HCT116 (cell line): ENCODE measurements around the gene METTL17. TPM values are rescaled to one million over a fixed set of nuclear protein-coding genes. Genes with fewer than 3 reads are reported as not detected.
"Not testable (repeated sequence)": the region's sequence is repeated elsewhere in the genome, so short reads cannot be mapped to it uniquely, and the experiment has no call there.

Experiments
- ATAC-seq: fragments of 200-7000 bp; cut with Tn5 transposase; 2 replicates; pipeline ENCODE4 v1.9.1; 2020; ENCODE audit warnings: mild to moderate bottlenecking, moderate library complexity
- BruUV-seq: library from RNA; stranded (reverse); fragments of 400-500 nt; replicated peaks from 2 replicates; lab custom pipeline; 2021; lab: Mats Ljungman, UMichigan
- CTCF ChIA-PET: fragments of 300-600 bp; sonication (Branson Sonifier 250); formaldehyde crosslinking; loops from one replicate; lab custom pipeline; 2021; ENCODE audit warnings: antibody characterized with exemption; lab: Charles Lee
- POLR2A ChIA-PET: fragments of 300-600, 350-600 bp; sonication (Branson Sonifier 250); formaldehyde crosslinking; loops from one replicate; lab custom pipeline; 2021; ENCODE audit warnings: antibody characterized with exemption; lab: Charles Lee
- RAD21 ChIA-PET, 2 experiments: fragments of 300-600 bp; sonication (Branson Sonifier 250); formaldehyde crosslinking; loops; one replicate each; lab custom pipeline; 2023; ENCODE audit warnings: low total read pairs in 2 of 2; ENCODE audit not compliant: uncharacterized antibody in 2 of 2, unreplicated experiment in 2 of 2, low non-redundant PET in 1 of 2; lab: Charles Lee
- DNase-seq: peaks from one replicate; pipeline ENCODE4 v3.0.0-alpha.2; 2010; ENCODE audit warnings: low read depth, low spot score
- H2AFZ ChIP-seq: fragments of 200-600 bp; shearing (Covaris generic), sonication (generic); 2 replicates; pipeline ENCODE4 v1.6.1; 2017; ENCODE audit warnings: low read depth, mixed run types, mixed read lengths, antibody characterized with exemption, low read length; ENCODE audit not compliant: poor library complexity, severe bottlenecking
- H3K27ac ChIP-seq: 2 replicates; pipeline ENCODE4 v1.5.1; 2012; ENCODE audit warnings: low read depth, low read length
- H3K27me3 ChIP-seq: fragments of 200-600 bp; sonication (generic); 2 replicates; pipeline ENCODE4 v1.6.1; 2016; ENCODE audit warnings: mixed run types, low read length, mixed read lengths; ENCODE audit not compliant: insufficient read depth
- H3K36me3 ChIP-seq, 2 experiments: fragments of 200-500 bp in 1 of 2; fragments of 200-600 bp in 1 of 2; sonication (Bioruptor generic) in 1 of 2; sonication (generic) in 1 of 2; 2 replicates each; pipeline versions ENCODE4 v1.5.1 to v1.6.1; 2014 to 2016; ENCODE audit warnings: low read length in 2 of 2, inconsistent platforms in 1 of 2, mixed read lengths in 1 of 2, mixed run types in 1 of 2; ENCODE audit not compliant: insufficient read depth in 2 of 2, control insufficient read depth in 1 of 2
- H3K4me1 ChIP-seq, 2 experiments: fragments of 200-600 bp in 1 of 2; sonication (generic) in 1 of 2; 2 replicates each; pipeline versions ENCODE4 v1.5.1 to v1.6.1; 2012 to 2017; ENCODE audit warnings: low read length in 2 of 2, inconsistent platforms in 1 of 2, mild to moderate bottlenecking in 1 of 2, mixed read lengths in 1 of 2, mixed run types in 1 of 2, moderate library complexity in 1 of 2; ENCODE audit not compliant: insufficient read depth in 2 of 2, control insufficient read depth in 1 of 2
- H3K4me2 ChIP-seq: fragments of 200-600 bp; sonication (generic); 2 replicates; pipeline ENCODE4 v1.6.1; 2017; ENCODE audit warnings: mixed run types, low read length, mixed read lengths
- H3K4me3 ChIP-seq, 2 experiments: fragments of 200-600 bp in 1 of 2; sonication (generic) in 1 of 2; replicated peaks in 1 of 2; 2 replicates each; pipeline ENCODE4 v1.5.1; 2011 to 2016; ENCODE audit warnings: low read length in 2 of 2, control low read depth in 1 of 2, low read depth in 1 of 2, mild to moderate bottlenecking in 1 of 2, mixed read lengths in 1 of 2, mixed run types in 1 of 2
- H3K79me2 ChIP-seq: fragments of 200-600 bp; sonication (generic); 2 replicates; pipeline ENCODE4 v1.6.1; 2017; ENCODE audit warnings: mild to moderate bottlenecking, mixed run types, low read length, moderate library complexity, mixed read lengths; ENCODE audit not compliant: insufficient read depth
- H3K9ac ChIP-seq: fragments of 200-600 bp; sonication (generic); 2 replicates; pipeline ENCODE4 v1.6.1; 2016; ENCODE audit warnings: low read length, mixed read lengths
- H3K9me2 ChIP-seq: fragments of 200-600 bp; sonication (generic), shearing (Covaris generic); 2 replicates; pipeline ENCODE4 v1.6.1; 2017; ENCODE audit warnings: mixed run types, mild to moderate bottlenecking, moderate library complexity; ENCODE audit not compliant: insufficient read depth
- H3K9me3 ChIP-seq, 2 experiments: fragments of 200-500 bp in 1 of 2; fragments of 200-600 bp in 1 of 2; sonication (Bioruptor generic) in 1 of 2; sonication (generic) in 1 of 2; 2 replicates each; pipeline ENCODE4 v1.6.1; 2014 to 2017; ENCODE audit warnings: low read length in 2 of 2, mixed read lengths in 2 of 2, inconsistent platforms in 1 of 2, low read depth in 1 of 2, mild to moderate bottlenecking in 1 of 2, mixed run types in 1 of 2, moderate library complexity in 1 of 2; ENCODE audit not compliant: control insufficient read depth in 1 of 2, insufficient read depth in 1 of 2
- H4K20me1 ChIP-seq: fragments of 200-600 bp; sonication (generic), shearing (Covaris generic); 2 replicates; pipeline ENCODE4 v1.6.1; 2017; ENCODE audit warnings: mixed run types, mild to moderate bottlenecking, moderate library complexity; ENCODE audit not compliant: insufficient read depth
- ATF3 ChIP-seq: IDR thresholded peaks from 2 replicates; pipeline ENCODE4 v1.6.1; 2012
- CBX3 ChIP-seq: IDR thresholded peaks from 2 replicates; pipeline ENCODE4 v1.6.1; 2012; ENCODE audit warnings: low read depth
- EGR1 ChIP-seq: IDR thresholded peaks from 2 replicates; pipeline ENCODE4 v1.6.1; 2012; ENCODE audit warnings: low read depth
- ELF1 ChIP-seq: IDR thresholded peaks from 2 replicates; pipeline ENCODE4 v1.6.1; 2012; ENCODE audit warnings: low read depth, borderline replicate concordance
- EZH2 ChIP-seq: fragments of 200-600 bp; sonication (generic); IDR thresholded peaks from 2 replicates; pipeline ENCODE4 v1.6.1; 2017; ENCODE audit warnings: antibody characterized with exemption, mixed run types
- EZH2phosphoT487 ChIP-seq: fragments of 200-600 bp; IDR thresholded peaks from 2 replicates; pipeline ENCODE4 v1.6.1; 2018; ENCODE audit warnings: antibody characterized with exemption, borderline replicate concordance
- FOSL1 ChIP-seq: IDR thresholded peaks from 2 replicates; pipeline ENCODE4 v1.6.1; 2012; ENCODE audit warnings: low read depth
- JUND ChIP-seq: IDR thresholded peaks from 2 replicates; pipeline ENCODE4 v1.6.1; 2012
- MAX ChIP-seq: IDR thresholded peaks from 2 replicates; pipeline ENCODE4 v1.6.1; 2012
- POLR2A ChIP-seq: IDR thresholded peaks from 2 replicates; pipeline ENCODE4 v1.7.0; 2011; ENCODE audit warnings: borderline replicate concordance; ENCODE audit not compliant: insufficient read depth, insufficient read length; ENCODE audit errors: extremely low read depth
- SIN3A ChIP-seq: IDR thresholded peaks from 2 replicates; pipeline ENCODE4 v1.6.1; 2012; ENCODE audit warnings: low read depth
- SP1 ChIP-seq: IDR thresholded peaks from 2 replicates; pipeline ENCODE4 v1.6.1; 2012; ENCODE audit warnings: low read depth
- SRF ChIP-seq: IDR thresholded peaks from 2 replicates; pipeline ENCODE4 v1.6.1; 2012; ENCODE audit warnings: low read depth
- ZFX ChIP-seq: fragments of 450-650 bp; IDR thresholded peaks from 2 replicates; pipeline ENCODE4 v1.6.1; 2017
- ZNF274 ChIP-seq: fragments of 200-500 bp; sonication (Bioruptor generic); IDR thresholded peaks from 2 replicates; pipeline ENCODE4 v1.6.1; 2014; ENCODE audit warnings: mild to moderate bottlenecking, low read depth, low read length, inconsistent platforms
- intact Hi-C: fragments of 100-400 bp; cut with micrococcal nuclease; formaldehyde crosslinking; loops from 2 replicates; pipeline ENCODE4 v1.10.0; 2022
- total RNA-seq: library from RNA; stranded (reverse); gene quantifications from one replicate; pipeline ENCODE4 v1.2.1, GENCODE V29; 2021; ENCODE audit not compliant: unreplicated experiment
- TF ChIP-seq, protein P1 (sequence below): IDR thresholded peaks from 2 replicates; pipeline ENCODE4 v1.6.1; 2011; ENCODE audit warnings: mild to moderate bottlenecking, low read length, moderate library complexity; ENCODE audit not compliant: insufficient replicate concordance; ENCODE audit errors: extremely low read depth

Gene METTL17
- total RNA-seq, 1 experiment from 2014 or later = 93.5 TPM

- DNase-seq = no peak
- RAD21 ChIA-PET = no interaction called here
- Histone ChIP-seq H3K79me2 (no peaks in the 10 kb centered on the region), H3K4me1 (peaks cover 4 to 10% of the 10 kb centered on the region in 2 experiments; a peak in 3 of 4 replicates), H3K4me2 (no peak overlapping the region), H3K4me3 (no peak overlapping the region), H4K20me1 (no peaks in the 10 kb centered on the region), H3K9me3 (no peaks in the 10 kb centered on the region), H3K9ac (no peak overlapping the region), H3K27me3 (no peaks in the 10 kb centered on the region), H3K36me3 (no peaks in the 10 kb centered on the region), H3K9me2 (no peaks in the 10 kb centered on the region), H3K27ac (no peak overlapping the region), H2AFZ (no peak overlapping the region)
- TF ChIP-seq EGR1 (no peak), ZNF274 (no peak), CBX3 (no peak), SIN3A (no peak), MAX (no peak), ZFX (no peak), SRF (no peak), SP1 (no peak), EZH2 (no peak), EZH2phosphoT487 (no peak), POLR2A (no peak), ATF3 (no peak), ELF1 (no peak), JUND (no peak), FOSL1 (no peak)
- TF ChIP-seq, protein P1, sequence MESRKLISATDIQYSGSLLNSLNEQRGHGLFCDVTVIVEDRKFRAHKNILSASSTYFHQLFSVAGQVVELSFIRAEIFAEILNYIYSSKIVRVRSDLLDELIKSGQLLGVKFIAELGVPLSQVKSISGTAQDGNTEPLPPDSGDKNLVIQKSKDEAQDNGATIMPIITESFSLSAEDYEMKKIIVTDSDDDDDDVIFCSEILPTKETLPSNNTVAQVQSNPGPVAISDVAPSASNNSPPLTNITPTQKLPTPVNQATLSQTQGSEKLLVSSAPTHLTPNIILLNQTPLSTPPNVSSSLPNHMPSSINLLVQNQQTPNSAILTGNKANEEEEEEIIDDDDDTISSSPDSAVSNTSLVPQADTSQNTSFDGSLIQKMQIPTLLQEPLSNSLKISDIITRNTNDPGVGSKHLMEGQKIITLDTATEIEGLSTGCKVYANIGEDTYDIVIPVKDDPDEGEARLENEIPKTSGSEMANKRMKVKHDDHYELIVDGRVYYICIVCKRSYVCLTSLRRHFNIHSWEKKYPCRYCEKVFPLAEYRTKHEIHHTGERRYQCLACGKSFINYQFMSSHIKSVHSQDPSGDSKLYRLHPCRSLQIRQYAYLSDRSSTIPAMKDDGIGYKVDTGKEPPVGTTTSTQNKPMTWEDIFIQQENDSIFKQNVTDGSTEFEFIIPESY = no peak
- BruUV-seq = no TSS peak
- intact Hi-C loops = no loop called here
- no peak for ATAC-seq
- POLR2A ChIA-PET = no interaction called here
- CTCF ChIA-PET = interaction anchor here (1.8 to 2.9 kb wide), 3 partner anchors 11 to 146 kb away, joined by 4 to 53 read pairs (median 8); no protein-coding TSS in a partner anchor
These were observed 14.1 kb downstream of the METTL17 start for GRCh38 chr14:21003788-21004346.

DNA sequence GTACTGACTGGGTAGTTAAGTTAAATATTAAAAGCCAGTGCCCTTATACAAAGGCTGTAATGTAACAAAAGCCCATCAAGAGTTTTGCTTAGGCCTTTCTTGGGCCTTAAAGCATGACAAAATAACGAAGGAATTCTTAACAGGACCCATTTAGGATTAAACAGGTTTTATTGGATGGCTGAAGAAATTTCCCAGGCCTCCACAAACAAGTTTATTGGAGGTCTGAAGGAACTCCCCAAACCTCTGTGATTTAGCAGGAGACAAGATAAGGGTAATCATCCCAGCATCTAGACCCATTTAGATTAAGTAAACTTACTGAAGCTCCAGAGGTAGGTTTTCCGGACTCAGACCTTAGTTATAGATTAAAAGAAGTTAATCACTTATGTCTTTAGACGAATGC, 19.9 kb downstream of the METTL17 start:
- H3K27ac ChIP-seq, H3K4me1 ChIP-seq, H4K20me1 ChIP-seq, POLR2A ChIA-PET, H3K4me2 ChIP-seq, H2AFZ ChIP-seq, H3K79me2 ChIP-seq, ATAC-seq, H3K9ac ChIP-seq, BruUV-seq, DNase-seq, RAD21 ChIA-PET, H3K9me2 ChIP-seq, H3K9me3 ChIP-seq, CTCF ChIA-PET, H3K4me3 ChIP-seq, H3K36me3 ChIP-seq: not testable (repeated sequence)
- H3K27me3 ChIP-seq = peaks cover 18% of the 10 kb centered on the region; the same call in 1 of the 2 replicates
- intact Hi-C loops = loop anchor here (10.0 kb wide), 1 partner anchor 545 kb away; no protein-coding TSS in a partner anchor
